Right lobe of liver (tissue), 4 donors: Measurements from ENCODE around the gene CIB2.

Source experiments
- POLR2A ChIP-seq: fragments of 450-650 bp; IDR thresholded peaks from one replicate; pipeline ENCODE4 v1.6.1; 2017; ENCODE audit warnings: antibody characterized with exemption, mild to moderate bottlenecking
- TF ChIP-seq, protein P1 (sequence below), 4 donors: fragments of 200-600 bp in 3 of 4; fragments of 450-650 bp in 1 of 4; IDR thresholded peaks; one replicate each; pipeline versions ENCODE4 v1.5.1 to v1.8.0; 2016 to 2022; ENCODE audit warnings: antibody characterized with exemption in 4 of 4, mild to moderate bottlenecking in 2 of 4
- donor health status: DM: no; HTN: no; CAD: no.
- donor health status: DM: no; HTN: no; CAD: no.
- donor health status: DM: no; HTN: yes; CAD: no.

DNA sequence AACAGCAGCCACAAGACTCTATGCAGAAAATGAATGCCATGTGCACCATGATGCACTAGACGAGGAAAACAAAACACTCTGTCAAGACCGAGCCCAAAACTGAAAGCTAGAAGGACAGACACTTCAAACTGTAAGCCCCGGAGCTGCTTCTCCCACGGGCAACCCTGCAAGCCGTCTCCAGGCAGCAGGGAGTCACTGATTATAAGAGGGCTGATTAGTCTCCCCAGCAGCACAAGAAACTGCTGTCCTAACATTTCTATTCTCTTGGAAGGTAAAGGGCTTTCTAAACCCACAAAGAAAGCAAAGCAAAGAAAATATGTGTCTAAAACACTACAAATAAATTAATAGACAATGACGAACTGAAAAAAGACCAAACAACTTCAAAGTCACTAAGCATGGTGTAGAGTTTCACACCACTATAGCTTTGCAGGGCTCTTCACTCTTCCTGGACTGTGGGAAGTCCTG lies 69.2 kb downstream of the CIB2 start:
- TF ChIP-seq POLR2A = no peak
- TF ChIP-seq, protein P1, sequence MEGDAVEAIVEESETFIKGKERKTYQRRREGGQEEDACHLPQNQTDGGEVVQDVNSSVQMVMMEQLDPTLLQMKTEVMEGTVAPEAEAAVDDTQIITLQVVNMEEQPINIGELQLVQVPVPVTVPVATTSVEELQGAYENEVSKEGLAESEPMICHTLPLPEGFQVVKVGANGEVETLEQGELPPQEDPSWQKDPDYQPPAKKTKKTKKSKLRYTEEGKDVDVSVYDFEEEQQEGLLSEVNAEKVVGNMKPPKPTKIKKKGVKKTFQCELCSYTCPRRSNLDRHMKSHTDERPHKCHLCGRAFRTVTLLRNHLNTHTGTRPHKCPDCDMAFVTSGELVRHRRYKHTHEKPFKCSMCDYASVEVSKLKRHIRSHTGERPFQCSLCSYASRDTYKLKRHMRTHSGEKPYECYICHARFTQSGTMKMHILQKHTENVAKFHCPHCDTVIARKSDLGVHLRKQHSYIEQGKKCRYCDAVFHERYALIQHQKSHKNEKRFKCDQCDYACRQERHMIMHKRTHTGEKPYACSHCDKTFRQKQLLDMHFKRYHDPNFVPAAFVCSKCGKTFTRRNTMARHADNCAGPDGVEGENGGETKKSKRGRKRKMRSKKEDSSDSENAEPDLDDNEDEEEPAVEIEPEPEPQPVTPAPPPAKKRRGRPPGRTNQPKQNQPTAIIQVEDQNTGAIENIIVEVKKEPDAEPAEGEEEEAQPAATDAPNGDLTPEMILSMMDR (IDR thresholded peaks at IDR 0.05) = no peak
